Measurements from ENCODE around the gene HOXA2. TPM values are rescaled to one million over a fixed set of nuclear protein-coding genes. Genes with fewer than 3 reads are reported as not detected.

HOXA2 gene
- total and polyA plus RNA-seq, 2 of the 8 experiments (the other 6 are each of a cell fraction or from before 2014, with no cell fraction given): not detected

- Histone ChIP-seq H2BK5ac (ENCODE audit: low read depth, low read length) (no peak overlapping the region), H4K20me1 (replicated peaks in 1 of 2; ENCODE audit: control insufficient read depth in 1 of 2, insufficient read depth in 2 of 2, low read length in 2 of 2) (peaks cover 22 to 37% of the 10 kb centered on the region in 2 experiments), H2BK15ac (ENCODE audit: low read length) (no peak overlapping the region), H3K9me3 (ENCODE audit: insufficient read depth in 2 of 2, low read depth in 1 of 2, low read length in 1 of 2) (no peaks in the 10 kb centered on the region), H3K23me2 (ENCODE audit: low read depth, low read length) (no peaks in the 10 kb centered on the region), H3K9ac (replicated peaks in 1 of 4; ENCODE audit: extremely low read depth in 1 of 4, low read depth in 3 of 4, low read length in 3 of 4) (no peak overlapping the region), H2BK20ac (ENCODE audit: low read length) (no peak overlapping the region), H3K36me3 (ENCODE audit: control insufficient read depth in 2 of 4, insufficient read depth in 4 of 4, low read length in 3 of 4) (peaks cover 0 to 13% (median 0%) of the 10 kb centered on the region in 4 experiments; a peak in 1 of 8 replicates), H3K4me2 (ENCODE audit: insufficient read depth in 1 of 2, low read depth in 2 of 2, low read length in 2 of 2) (peak overlapping the region; percentile 5 to 50; a peak in 2 of 4 replicates), H3K23ac (ENCODE audit: insufficient read length) (no peak overlapping the region), H4K8ac (ENCODE audit: extremely low read depth, insufficient read depth, low read length) (no peak overlapping the region), H2BK120ac (replicated peaks; ENCODE audit: low read depth, low read length) (no peak overlapping the region), H3K79me2 (ENCODE audit: control insufficient read depth in 1 of 2, insufficient read depth in 2 of 2, low read length in 2 of 2) (no peaks in the 10 kb centered on the region), H4K91ac (replicated peaks; ENCODE audit: insufficient read length, low read length) (no peak overlapping the region), H4K5ac (ENCODE audit: insufficient read length, low read depth, low read length) (no peak overlapping the region), H3K4me3 (ENCODE audit: extremely low read depth in 1 of 4, insufficient read depth in 2 of 4, low read depth in 3 of 4, low read length in 4 of 4) (peak overlapping the region in 1 of 4 experiments; percentile 25; a peak in 1 of 8 replicates), H2BK12ac (ENCODE audit: low read depth, low read length) (no peak overlapping the region), H3K56ac (replicated peaks; ENCODE audit: insufficient read length, low read depth, low read length) (no peak overlapping the region), H3K4me1 (replicated peaks in 1 of 4; ENCODE audit: control insufficient read depth in 3 of 4, insufficient read depth in 4 of 4, low read length in 3 of 4) (peaks cover 0 to 15% (median 7%) of the 10 kb centered on the region in 4 experiments; a peak in 5 of 7 replicates), H3K27ac (ENCODE audit: low read depth, low read length) (no peak overlapping the region), H2AFZ (ENCODE audit: low read length) (no peak overlapping the region), H3K27me3 (replicated peaks in 1 of 4; ENCODE audit: control insufficient read depth in 3 of 4, extremely low read depth in 1 of 4, insufficient read depth in 3 of 4, low read length in 3 of 4) (peaks cover 98 to 100% (median 99%) of the 10 kb centered on the region in 4 experiments), H2AK5ac (ENCODE audit: low read depth, low read length) (no peak overlapping the region), H3K4ac (replicated peaks; ENCODE audit: insufficient read length, low read depth, low read length) (no peak overlapping the region), H3K79me1 (ENCODE audit: low read depth, low read length) (no peaks in the 10 kb centered on the region), H3K18ac (ENCODE audit: extremely low read depth, low read length) (no peak overlapping the region), H3K14ac (ENCODE audit: insufficient read length) (no peak overlapping the region)
- TF ChIP-seq NANOG (IDR thresholded peaks at IDR 0.05; ENCODE audit: insufficient read depth, low read depth, low read length, poor library complexity, severe bottlenecking) (no peak), RNF2 (IDR thresholded peaks at IDR 0.05; ENCODE audit: borderline replicate concordance, low read depth, low read length, missing control alignments, poor library complexity, severe bottlenecking) (peak; percentile 3), CBX8 (IDR thresholded peaks at IDR 0.05; ENCODE audit: borderline replicate concordance, low read depth, low read length) (0 out of 2 replicates have a peak, but pooled peaks have one; percentile 30)
- ChIA-PET CTCF (ENCODE audit: partially characterized antibody) (interaction anchor here (0.7 to 2.9 kb wide), 5 partner anchors 36 to 63 kb away, joined by 3 to 13 read pairs (median 4); partner anchors contain the start of gene HOXA5), POLR2A (ENCODE audit: partially characterized antibody) (interaction anchor here (1.3 to 2.8 kb wide), 2 partner anchors 10 to 11 kb away, joined by 5 to 6 read pairs; partner anchors contain the start of gene HOXA1)
- WGBS, 2 experiments (ENCODE audit: extremely low coverage in 1 of 2, insufficient coverage in 1 of 2, insufficient read length in 1 of 2, insufficient replicate concordance in 2 of 2, low coverage in 1 of 2, low lambda C conversion rate in 2 of 2, missing lambda C conversion rate in 1 of 2): 6% methylated on average over 14 of the region's 14 CpGs; no CpG with 5 or more reads in 1 of the 2 experiments
- FAIRE-seq (no peak), DNase-seq (ENCODE audit: low read depth in 1 of 2, low spot score in 2 of 2) (no peak)
Observed at GRCh38 chr7:27106901-27107240, 4.4 kb upstream of the HOXA2 start.
